Transverse colon (tissue), 4 donors: Measurements from ENCODE around the gene DTX3. TPM values are rescaled to one million over a fixed set of nuclear protein-coding genes. Genes with fewer than 3 reads are reported as not detected.
A peak's percentile ranks its signal among the peaks of the same experiment; 100 is the strongest.

Experiments used
- DNase-seq: peaks from one replicate; pipeline ENCODE4 v3.0.0-alpha.2; 2019
- H3K27ac ChIP-seq, 4 donors: fragments of 200-600 bp; sonication (generic); 2 replicates each; pipeline ENCODE4 v1.5.1; 2016 to 2018; ENCODE audit warnings: inconsistent platforms in 4 of 4
- H3K27me3 ChIP-seq: fragments of 200-600 bp; sonication (generic); 2 replicates; pipeline ENCODE4 v1.5.1; 2017; ENCODE audit warnings: inconsistent platforms
- H3K36me3 ChIP-seq, 4 donors: fragments of 200-600 bp; sonication (generic); 2 replicates each; pipeline ENCODE4 v1.5.1; 2017 to 2019; ENCODE audit warnings: inconsistent platforms in 4 of 4
- H3K4me1 ChIP-seq, 4 donors: fragments of 200-600 bp; sonication (generic); 2 replicates each; pipeline ENCODE4 v1.5.1; 2017 to 2020; ENCODE audit warnings: inconsistent platforms in 4 of 4
- H3K4me3 ChIP-seq, 4 donors: fragments of 200-600 bp; sonication (generic); 1 replicate in 1 of 4; 2 replicates in 3 of 4; pipeline versions ENCODE4 v1.5.1 to v1.6.1; 2017 to 2019; ENCODE audit warnings: inconsistent platforms in 4 of 4
- H3K9me3 ChIP-seq, 2 donors: fragments of 200-600 bp; sonication (generic); 2 replicates each; pipeline ENCODE4 v1.5.1; 2017 to 2019; ENCODE audit warnings: inconsistent platforms in 2 of 2
- CTCF ChIP-seq, 5 experiments: fragments of 200-600 bp in 3 of 5; fragments of 450-650 bp in 2 of 5; sonication (generic) in 3 of 5; IDR thresholded peaks; 1 replicate in 2 of 5; 2 replicates in 3 of 5; pipeline ENCODE4 v1.5.1; 2016 to 2017; ENCODE audit warnings: antibody characterized with exemption in 5 of 5, inconsistent platforms in 3 of 5, mild to moderate bottlenecking in 2 of 5, moderate library complexity in 1 of 5
- EP300 ChIP-seq: sonication (generic); formaldehyde crosslinking; IDR thresholded peaks from one replicate; pipeline ENCODE4 v1.6.1; 2017; ENCODE audit warnings: antibody characterized with exemption, low read depth
- POLR2A ChIP-seq: fragments of 450-650 bp; IDR thresholded peaks from one replicate; pipeline ENCODE4 v1.6.1; 2016; ENCODE audit warnings: antibody characterized with exemption, mild to moderate bottlenecking, moderate library complexity
- POLR2AphosphoS5 ChIP-seq, 3 donors: sonication (generic); formaldehyde crosslinking; IDR thresholded peaks; one replicate each; pipeline ENCODE4 v1.6.1; 2016; ENCODE audit warnings: antibody characterized with exemption in 3 of 3
- whole genome bisulfite sequencing, 2 donors: methylation state at CpG; one replicate each; pipeline ENCODE4 v1.1.5; 2018; ENCODE audit warnings: low coverage in 1 of 2; 5-methylcytosine and 5-hydroxymethylcytosine counted together
- in situ Hi-C, 4 donors: fragments of 200-750 bp; cut with MboI; loops; one replicate each; pipeline versions ENCODE4 v1.15.0 to v1.15.1; 2017; ENCODE audit warnings: low sequenced_read_pairs in 3 of 4, low pct_ligation_motif_present in 1 of 4, low pct_unique_long_range_greater_than_20kb in 1 of 4
- intact Hi-C: fragments of 100-400 bp; cut with DNase I; formaldehyde crosslinking; loops from one replicate; pipeline ENCODE4 v1.15.1; 2023; ENCODE audit warnings: low total_unique reads
- total RNA-seq, 4 donors: library from RNA; depleted of rRNA; stranded (reverse); fragments of >200 nt; gene quantifications; one replicate each; pipeline ENCODE4 v1.1.0, GENCODE V29; 2016

DTX3 gene
- total RNA-seq, 4 donors from 2014 or later, result 8.0 to 10.9 (median 9.6) TPM

- Histone ChIP-seq H3K27ac (no peak overlapping the region), H3K4me3 (no peak overlapping the region), H3K36me3 (no peaks in the 10 kb centered on the region), H3K27me3 (peaks cover 22% of the 10 kb centered on the region), H3K4me1 (no peaks in the 10 kb centered on the region), H3K9me3 (no peaks in the 10 kb centered on the region)
- no peak for TF ChIP-seq POLR2A
- TF ChIP-seq CTCF (IDR thresholded peaks at IDR 0.05), result no peak
- TF ChIP-seq POLR2AphosphoS5 (IDR thresholded peaks at IDR 0.05), result no peak
- no peak for DNase-seq
- WGBS, 2 donors, result 93% methylated on average over 1 of the region's 1 CpG; no CpG with 5 or more reads in 1 of the 2 donors
- in situ Hi-C loops (loop anchor here in 2 of 4 donors (5.0 kb wide), 2 partner anchors 40 to 45 kb away; no protein-coding TSS in a partner anchor), intact Hi-C loops (loop anchor here (2.0 kb wide), 1 partner anchor 45 kb away; no protein-coding TSS in a partner anchor)
Observed at GRCh38 chr12:57581802-57582201, 22.8 kb upstream of the DTX3 start.

GRCh38 chr12:57582440-57582839, 22.2 kb upstream of the DTX3 start:
- 96 to 100% methylated on average over 1 of the region's 1 CpG for WGBS, 2 donors
- H3K27ac ChIP-seq, result no peak overlapping the region
- peaks cover 22% of the 10 kb centered on the region for H3K27me3 ChIP-seq
- DNase-seq, result no peak
- TF ChIP-seq CTCF (IDR thresholded peaks at IDR 0.05) (no peak), POLR2AphosphoS5 (IDR thresholded peaks at IDR 0.05) (no peak), POLR2A (no peak), EP300 (no peak)
- intact Hi-C loops, result no loop called here
- no peaks in the 10 kb centered on the region for H3K36me3 ChIP-seq
- no peaks in the 10 kb centered on the region for H3K9me3 ChIP-seq
- H3K4me3 ChIP-seq, result no peak overlapping the region
- in situ Hi-C loops, result loop anchor here in 2 of 4 donors (5.0 kb wide), 2 partner anchors 40 to 45 kb away; no protein-coding TSS in a partner anchor
- H3K4me1 ChIP-seq, result no peaks in the 10 kb centered on the region

DNA sequence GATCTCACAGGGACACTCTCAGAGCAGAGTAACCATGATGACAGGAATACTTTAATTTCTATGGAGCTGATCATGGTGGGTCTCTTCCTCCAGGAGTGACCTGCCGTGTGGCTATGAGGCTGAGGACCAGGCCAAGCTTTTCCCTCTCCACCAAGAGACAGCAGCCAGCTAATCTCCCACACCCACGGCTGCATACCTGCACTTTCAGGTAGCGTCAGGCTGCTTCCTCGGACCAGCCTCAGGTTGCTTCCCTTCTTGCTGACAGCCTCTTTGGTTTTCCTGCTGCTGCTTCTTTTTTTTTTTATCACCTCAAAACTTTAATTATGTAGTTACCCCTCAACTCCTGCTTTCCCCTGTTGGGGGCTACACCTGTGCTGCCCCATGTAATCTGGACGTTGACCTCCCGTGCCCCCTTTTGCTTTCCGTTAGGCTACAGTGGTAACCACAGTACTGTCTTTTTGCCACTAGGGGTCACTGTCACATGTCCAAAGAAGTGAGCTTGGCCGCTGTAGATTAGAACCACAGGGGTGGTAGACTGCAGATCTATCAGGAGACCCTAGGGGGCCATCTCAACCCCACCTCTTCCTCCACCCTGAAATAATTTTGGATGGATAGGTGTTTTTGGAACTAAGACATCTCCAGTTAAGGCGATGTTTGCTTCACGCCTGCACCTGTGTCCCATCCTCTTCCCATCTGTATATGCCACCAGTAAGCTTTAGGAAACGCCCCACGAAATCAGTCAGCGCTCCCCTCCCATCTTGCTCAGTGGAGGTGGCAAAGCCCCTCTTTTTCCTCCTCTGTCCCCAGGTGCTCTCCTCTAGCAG, 21.4 kb upstream of the DTX3 start:
- H3K36me3 ChIP-seq, result no peaks in the 10 kb centered on the region
- TF ChIP-seq EP300 (no peak), CTCF (IDR thresholded peaks at IDR 0.05) (peak; percentile 91 to 96 (median 93)), POLR2A (no peak)
- H3K4me3 ChIP-seq, result no peak overlapping the region
- H3K9me3 ChIP-seq, result no peaks in the 10 kb centered on the region
- in situ Hi-C loops (loop anchor here in 2 of 4 donors (5.0 kb wide), 2 partner anchors 39 to 44 kb away; no protein-coding TSS in a partner anchor), intact Hi-C loops (loop anchor here (1.0 kb wide), 1 partner anchor 38 kb away; no protein-coding TSS in a partner anchor)
- no peak overlapping the region for H3K27ac ChIP-seq
- peaks cover 29% of the 10 kb centered on the region for H3K27me3 ChIP-seq
- 19 to 43% methylated on average over 6 to 13 of the region's 13 CpGs for WGBS, 2 donors
- DNase-seq, result peak; percentile 63
- H3K4me1 ChIP-seq, result no peaks in the 10 kb centered on the region

DNA sequence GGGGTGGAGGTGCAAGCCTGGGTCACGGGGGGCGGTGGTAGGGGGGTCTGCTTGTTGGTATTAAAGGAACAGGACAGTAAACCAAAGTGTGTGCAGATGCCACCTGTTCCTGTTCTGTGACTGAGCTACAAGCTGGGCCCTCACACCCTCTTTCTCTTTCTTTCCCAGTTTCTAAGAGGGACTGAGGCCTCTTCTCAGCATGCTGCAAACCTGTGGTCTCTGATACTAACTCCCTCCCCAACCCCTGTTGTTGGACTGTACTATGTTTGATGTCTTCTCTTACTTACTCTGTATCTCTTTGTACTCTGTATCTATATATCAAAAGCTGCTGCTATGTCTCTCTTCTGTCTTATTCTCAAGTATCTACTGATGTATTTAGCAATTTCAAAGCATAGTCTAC, 20.6 kb upstream of the DTX3 start:
- intact Hi-C loops, result no loop called here
- WGBS, 2 donors, result 100% methylated on average over 2 of the region's 2 CpGs

More for the DNA sequence above, 20.6 kb upstream of the DTX3 start:
- Histone ChIP-seq H3K27me3 (peaks cover 29% of the 10 kb centered on the region), H3K4me1 (no peaks in the 10 kb centered on the region), H3K27ac (no peak overlapping the region), H3K9me3 (no peaks in the 10 kb centered on the region), H3K4me3 (no peak overlapping the region), H3K36me3 (no peaks in the 10 kb centered on the region)
- in situ Hi-C loops, result loop anchor here in 2 of 4 donors (5.0 kb wide), 2 partner anchors 38 to 43 kb away; no protein-coding TSS in a partner anchor
- no peak for DNase-seq
- TF ChIP-seq EP300 (no peak), POLR2A (no peak)
